K562 (cell line): ENCODE data around the gene WFDC2. TPM values are rescaled to one million over a fixed set of nuclear protein-coding genes. Genes with fewer than 3 reads are reported as not detected.
A peak's percentile ranks its signal among the peaks of the same experiment; 100 is the strongest.
"Not testable (repeated sequence)": the region's sequence is repeated elsewhere in the genome, so short reads cannot be mapped to it uniquely, and the experiment has no call there.

ENCODE experiments used
- ATAC-seq: fragments of 200-7000 bp; cut with Tn5 transposase; 3 replicates; pipeline ENCODE4 v1.9.1; 2020; ENCODE audit warnings: moderate library complexity
- BruUV-seq: library from RNA; stranded (reverse); fragments of 400-500 nt; replicated peaks from 2 replicates; lab custom pipeline; 2021; lab: Mats Ljungman, UMichigan
- CTCF ChIA-PET: fragments of 300-600 bp; formaldehyde crosslinking; extraction: SDS; loops from one replicate; lab custom pipeline; 2021; ENCODE audit warnings: low intra/inter-chr PET ratio; lab: Yijun Ruan, JAX
- POLR2A ChIA-PET: fragments of 300-600, 350-650 bp; sonication (Branson Sonifier 250); formaldehyde crosslinking; extraction: SDS; loops from one replicate; lab custom pipeline; 2021; ENCODE audit warnings: antibody characterized with exemption, inconsistent platforms; lab: Yijun Ruan, JAX
- DNase-seq, 4 experiments: peaks; one replicate each; pipeline versions ENCODE4 v3.0.0 to v3.0.0-alpha.2; 2011 to 2018; ENCODE audit warnings: low spot score in 3 of 4, mixed read lengths in 3 of 4; ENCODE audit errors: extremely low read depth in 1 of 4
- FAIRE-seq: peaks from 2 replicates; lab custom pipeline; 2011; peaks lifted over from hg19 to GRCh38; lab: Jason Lieb, UNC
- H2AFZ ChIP-seq: 2 replicates; pipeline ENCODE4 v1.6.0; 2011; ENCODE audit warnings: low read depth, low read length, control low read depth, inconsistent platforms
- H3K27ac ChIP-seq: fragments of 200-600 bp; 3 replicates; pipeline ENCODE4 v1.8.0; 2011; ENCODE audit warnings: low read depth, mild to moderate bottlenecking, control low read depth, inconsistent platforms, low read length, moderate library complexity, mixed read lengths; ENCODE audit errors: extremely low read depth
- H3K27me3 ChIP-seq, 2 experiments: fragments of 300-600 bp in 1 of 2; 2 replicates in 1 of 2; 3 replicates in 1 of 2; pipeline versions ENCODE4 v1.6.0 to v1.8.0; 2011; ENCODE audit warnings: inconsistent platforms in 2 of 2, low read length in 2 of 2, mild to moderate bottlenecking in 1 of 2, mixed read lengths in 1 of 2, moderate library complexity in 1 of 2; ENCODE audit not compliant: control insufficient read depth in 2 of 2, insufficient read depth in 2 of 2
- H3K36me3 ChIP-seq: fragments of 300-600 bp; 3 replicates; pipeline ENCODE4 v1.8.0; 2011; ENCODE audit warnings: mild to moderate bottlenecking, low read length, inconsistent platforms; ENCODE audit not compliant: control insufficient read depth, insufficient read depth
- H3K4me1 ChIP-seq, 2 experiments: fragments of 200-600 bp in 1 of 2; replicated peaks in 1 of 2; 2 replicates in 1 of 2; 3 replicates in 1 of 2; pipeline versions ENCODE4 v1.5.1 to v1.8.0; 2011; ENCODE audit warnings: inconsistent platforms in 2 of 2, low read length in 2 of 2, mild to moderate bottlenecking in 1 of 2, mixed read lengths in 1 of 2, moderate library complexity in 1 of 2; ENCODE audit not compliant: control insufficient read depth in 2 of 2, insufficient read depth in 2 of 2
- H3K4me2 ChIP-seq: 2 replicates; pipeline ENCODE4 v1.6.1; 2011; ENCODE audit warnings: low read length, control low read depth, inconsistent platforms, mixed read lengths; ENCODE audit not compliant: insufficient read depth
- H3K4me3 ChIP-seq: fragments of 200-600 bp; sonication (generic), shearing (Covaris generic); 2 replicates; pipeline ENCODE4 v1.5.1; 2016; ENCODE audit warnings: control low read depth, inconsistent platforms
- H3K79me2 ChIP-seq: fragments of 200-600 bp; 3 replicates; pipeline ENCODE4 v1.8.0; 2011; ENCODE audit warnings: low read length, inconsistent platforms; ENCODE audit not compliant: control insufficient read depth, insufficient read depth
- H3K9ac ChIP-seq, 2 experiments: 2 replicates each; pipeline versions ENCODE4 v1.6.0 to v1.6.1; 2011; ENCODE audit warnings: low read depth in 2 of 2, low read length in 2 of 2, control low read depth in 1 of 2, inconsistent platforms in 1 of 2, mild to moderate bottlenecking in 1 of 2, mixed read lengths in 1 of 2; ENCODE audit not compliant: insufficient read depth in 1 of 2
- H3K9me1 ChIP-seq: one replicate; pipeline ENCODE4 v1.6.0; 2011; ENCODE audit warnings: inconsistent platforms, mild to moderate bottlenecking, low read length, moderate library complexity; ENCODE audit not compliant: control insufficient read depth, insufficient read depth
- H3K9me3 ChIP-seq: replicated peaks from 2 replicates; pipeline ENCODE4 v1.5.1; 2011; ENCODE audit warnings: low read depth, low read length, inconsistent platforms; ENCODE audit not compliant: control insufficient read depth, insufficient read depth
- H4K20me1 ChIP-seq: replicated peaks from 2 replicates; pipeline ENCODE4 v1.6.1; 2011; ENCODE audit warnings: low read length, inconsistent platforms, mixed read lengths; ENCODE audit not compliant: control insufficient read depth, insufficient read depth
- ZNF146 ChIP-seq: IDR thresholded peaks from one replicate; pipeline ENCODE4 v1.6.1; 2018; ENCODE audit warnings: missing compliant biosample characterization; ENCODE audit not compliant: unreplicated experiment
- WGBS: fragments of 100-300 bp; shearing (Covaris generic); methylation state at CpG from one replicate; pipeline ENCODE4 v1.1.6; 2016; ENCODE audit warnings: low coverage, mixed read lengths; ENCODE audit not compliant: insufficient coverage; ENCODE audit errors: missing lambda C conversion rate; 5-methylcytosine and 5-hydroxymethylcytosine counted together
- in situ Hi-C: fragments of 300-500 bp; cut with MboI; formaldehyde crosslinking; loops from 4 replicates; pipeline ENCODE4 v1.15.0; 2018; ENCODE audit warnings: inconsistent platforms, mixed read lengths
- intact Hi-C: fragments of 100-400 bp; cut with micrococcal nuclease; formaldehyde crosslinking; loops from 2 replicates; pipeline ENCODE4 v1.14.2; 2022
- polyA plus RNA-seq, 8 experiments: library from polyadenylated mRNA; depleted of rRNA in 4 of 8; stranded (reverse) in 5 of 8; unstranded in 3 of 8; fragments of >200 nt; fragmentation: Nextera tagmentation in 2 of 8; fragmentation: Illumina TruSeq in 1 of 8; extraction: Ambion mirVana in 2 of 8; extraction: Trizol in 1 of 8; gene quantifications; 2 replicates each; pipeline versions ENCODE4 v1.2.1 to v1.2.3, GENCODE V29; 2011 to 2014; ENCODE audit warnings: inconsistent platforms in 1 of 8, missing spikeins in 1 of 8
- total RNA-seq, 7 experiments: library from RNA; depleted of rRNA in 6 of 7; stranded (reverse); fragments of >200 nt in 6 of 7; fragmentation: Illumina TruSeq in 2 of 7; extraction: Trizol in 2 of 7; gene quantifications; 2 replicates each; pipeline versions ENCODE4 v1.2.1 to v1.2.3, GENCODE V29; 2011 to 2021; ENCODE audit warnings: low replicate concordance in 1 of 7

The WFDC2 gene
- total and polyA plus RNA-seq, 9 of the 15 experiments (the other 6 are each of a cell fraction or from before 2014, with no cell fraction given): not detected

GRCh38 chr20:45472286-45472685 is 2.7 kb downstream of the WFDC2 start:
- WGBS: 0% methylated on average over 2 of the region's 3 CpGs
- not testable (repeated sequence) for FAIRE-seq

DNA sequence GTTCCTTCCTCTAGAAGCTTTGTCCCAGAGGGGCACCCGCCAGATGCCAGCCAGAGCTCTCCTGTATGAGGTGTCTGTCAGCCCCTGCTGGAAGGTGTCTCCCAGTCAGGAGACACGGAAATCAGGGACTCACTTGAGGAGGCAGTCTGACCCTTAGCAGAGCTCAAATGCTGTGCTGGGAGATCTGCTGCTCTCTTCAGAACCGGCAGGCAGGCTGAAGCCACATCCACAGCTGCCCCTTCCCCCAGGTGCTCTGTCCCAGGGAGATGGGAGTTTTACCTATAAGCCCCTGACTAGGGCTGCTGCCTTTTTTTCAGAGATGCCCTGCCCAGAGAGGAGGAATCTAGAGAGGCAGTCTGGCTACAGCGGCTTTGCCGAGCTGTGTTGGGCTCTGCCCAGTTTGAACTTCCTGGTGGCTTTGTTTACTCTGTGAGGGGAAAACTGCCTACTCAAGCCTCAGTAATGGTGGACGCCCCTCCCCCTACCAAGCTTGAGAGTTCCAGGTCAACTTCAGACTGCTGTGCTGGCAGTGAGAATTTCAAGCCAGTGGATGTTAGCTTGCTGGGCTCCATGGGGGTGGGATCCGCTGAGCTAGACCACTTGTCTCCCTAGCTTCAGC is 8.1 kb downstream of the WFDC2 start:
- H3K9ac ChIP-seq, DNase-seq, H3K4me2 ChIP-seq, ATAC-seq, FAIRE-seq, intact Hi-C loops, H3K9me3 ChIP-seq, H3K27ac ChIP-seq, in situ Hi-C loops, H3K36me3 ChIP-seq, BruUV-seq, POLR2A ChIA-PET, H3K4me3 ChIP-seq, H4K20me1 ChIP-seq, H3K9me1 ChIP-seq, H2AFZ ChIP-seq, CTCF ChIA-PET, H3K4me1 ChIP-seq, H3K79me2 ChIP-seq: not testable (repeated sequence)
- 0% methylated on average over 5 of the region's 7 CpGs for WGBS
- H3K27me3 ChIP-seq: peaks cover 3 to 17% of the 10 kb centered on the region in 2 experiments; a peak in 3 of 5 replicates

More at GRCh38 chr20:45472286-45472685, 2.7 kb downstream of the WFDC2 start:
- Histone ChIP-seq H3K27me3 (peaks cover 26 to 35% of the 10 kb centered on the region in 2 experiments; a peak in 4 of 5 replicates), H3K4me1 (peaks cover 0 to 16% of the 10 kb centered on the region in 2 experiments; a peak in 2 of 5 replicates)
- H3K79me2 ChIP-seq, H3K9ac ChIP-seq, POLR2A ChIA-PET, intact Hi-C loops, H3K4me3 ChIP-seq, H2AFZ ChIP-seq, H3K4me2 ChIP-seq, H3K36me3 ChIP-seq, H4K20me1 ChIP-seq, ATAC-seq, BruUV-seq, CTCF ChIA-PET, H3K27ac ChIP-seq, H3K9me3 ChIP-seq, in situ Hi-C loops, DNase-seq, H3K9me1 ChIP-seq: not testable (repeated sequence)
- peak; percentile 26 for TF ChIP-seq ZNF146
